Tibial nerve (tissue), 3 donors: ENCODE measurements around the gene ST8SIA5.

Experiments used
- CTCF ChIP-seq, 5 experiments: fragments of 200-600 bp in 3 of 5; fragments of 450-650 bp in 2 of 5; sonication (generic) in 3 of 5; IDR thresholded peaks; one replicate each; pipeline ENCODE4 v1.5.1; 2016 to 2019; ENCODE audit warnings: antibody characterized with exemption in 5 of 5, mild to moderate bottlenecking in 3 of 5, moderate library complexity in 2 of 5
- POLR2A ChIP-seq, 2 donors: fragments of 450-650 bp; IDR thresholded peaks; one replicate each; pipeline ENCODE4 v1.6.1; 2017; ENCODE audit warnings: antibody characterized with exemption in 2 of 2, mild to moderate bottlenecking in 2 of 2, moderate library complexity in 2 of 2

GRCh38 chr18:46731316-46731715, 25.5 kb downstream of the ST8SIA5 start:
- no peak for TF ChIP-seq CTCF (IDR thresholded peaks at IDR 0.05)
- TF ChIP-seq POLR2A (IDR thresholded peaks at IDR 0.05) = no peak
